ENCODE data around the gene SLC39A12.

SLC39A12 gene

GRCh38 chr10:17963431-17963830 is 11.7 kb downstream of the SLC39A12 start:
- no peak for DNase-seq

GRCh38 chr10:17965649-17966235 is 14.0 kb downstream of the SLC39A12 start:
- DNase-seq, result no peak

- DNase-seq, result no peak
These were observed 22.8 kb downstream of the SLC39A12 start for GRCh38 chr10:17974505-17974904.

- no peak for DNase-seq
These were observed 29.3 kb downstream of the SLC39A12 start for GRCh38 chr10:17980846-17981565.

GRCh38 chr10:17981766-17982380 is 30.2 kb downstream of the SLC39A12 start:
- no peak for DNase-seq

- DNase-seq, result peak in 1 of 2 donors; percentile 42
These were observed 32.3 kb downstream of the SLC39A12 start for GRCh38 chr10:17984056-17984455.

GRCh38 chr10:17984563-17984962 is 32.8 kb downstream of the SLC39A12 start:
- DNase-seq, result no peak

- no peak for DNase-seq
These were observed 38.4 kb downstream of the SLC39A12 start for GRCh38 chr10:17989908-17990767.

GRCh38 chr10:17992266-17992665 is 40.5 kb downstream of the SLC39A12 start:
- DNase-seq, result no peak

- no peak for DNase-seq
These were observed 41.6 kb downstream of the SLC39A12 start for GRCh38 chr10:17993361-17993760.

- no peak for DNase-seq
These were observed 48.9 kb downstream of the SLC39A12 start for GRCh38 chr10:18000601-18001000.

- no peak for DNase-seq
These were observed 53.7 kb downstream of the SLC39A12 start for GRCh38 chr10:18005445-18005780.

- no peak for DNase-seq
These were observed 54.2 kb downstream of the SLC39A12 start for GRCh38 chr10:18005781-18006456.

GRCh38 chr10:18008986-18009385 is 57.3 kb downstream of the SLC39A12 start:
- DNase-seq, result no peak

GRCh38 chr10:18010050-18010449 is 58.3 kb downstream of the SLC39A12 start:
- no peak for DNase-seq

GRCh38 chr10:18020523-18020922 is 68.8 kb downstream of the SLC39A12 start:
- no peak for DNase-seq

GRCh38 chr10:18021725-18022480 is 70.2 kb downstream of the SLC39A12 start:
- DNase-seq, result no peak

- no peak for DNase-seq
These were observed 91.7 kb downstream of the SLC39A12 start for GRCh38 chr10:18043148-18044006.

- DNase-seq, result no peak
These were observed 93.4 kb downstream of the SLC39A12 start for GRCh38 chr10:18044976-18045720.

- DNase-seq, result no peak
These were observed 104.9 kb downstream of the SLC39A12 start for GRCh38 chr10:18056583-18056982.
